Neuronal stem cell (in vitro differentiated cells): ENCODE results near the gene AGBL4.

Experiments
- DNase-seq: peaks from one replicate; pipeline ENCODE4 v3.0.0-alpha.2; 2013; ENCODE audit warnings: low spot score
- H2AFZ ChIP-seq: one replicate; pipeline ENCODE4 v1.6.1; 2013; ENCODE audit warnings: mild to moderate bottlenecking, low read length, inconsistent platforms
- H2AK5ac ChIP-seq: 2 replicates; pipeline ENCODE4 v1.6.1; 2013; ENCODE audit warnings: low read depth, mild to moderate bottlenecking, inconsistent platforms, low read length, moderate library complexity, mixed read lengths
- H2BK120ac ChIP-seq: 2 replicates; pipeline ENCODE4 v1.6.1; 2013; ENCODE audit warnings: low read depth, mild to moderate bottlenecking, inconsistent platforms, low read length, moderate library complexity, mixed read lengths
- H2BK12ac ChIP-seq: one replicate; pipeline ENCODE4 v1.6.1; 2013; ENCODE audit warnings: low read length, inconsistent platforms
- H2BK15ac ChIP-seq: 2 replicates; pipeline ENCODE4 v1.6.1; 2013; ENCODE audit warnings: mild to moderate bottlenecking, low read length, inconsistent platforms, mixed read lengths
- H2BK5ac ChIP-seq: one replicate; pipeline ENCODE4 v1.6.1; 2013; ENCODE audit warnings: inconsistent platforms, mild to moderate bottlenecking, low read length, moderate library complexity
- H3K14ac ChIP-seq: one replicate; pipeline ENCODE4 v1.6.1; 2013; ENCODE audit warnings: low read length, inconsistent platforms
- H3K18ac ChIP-seq: 2 replicates; pipeline ENCODE4 v1.6.1; 2013; ENCODE audit warnings: low read length, inconsistent platforms
- H3K23ac ChIP-seq: 2 replicates; pipeline ENCODE4 v1.6.1; 2013; ENCODE audit warnings: low read depth, mild to moderate bottlenecking, mixed read lengths, low read length, inconsistent platforms; ENCODE audit not compliant: poor library complexity
- H3K27ac ChIP-seq: replicated peaks from 3 replicates; pipeline ENCODE4 v1.5.1; 2013; ENCODE audit warnings: low read length, inconsistent platforms
- H3K27me3 ChIP-seq, 3 experiments: 2 replicates each; pipeline ENCODE4 v1.6.1; 2013; ENCODE audit warnings: low read length in 3 of 3, mild to moderate bottlenecking in 2 of 3, inconsistent platforms in 1 of 3, low read depth in 1 of 3, mixed read lengths in 1 of 3, moderate library complexity in 1 of 3; ENCODE audit not compliant: control insufficient read depth in 3 of 3, insufficient read depth in 3 of 3
- H3K36me3 ChIP-seq, 2 donors: replicated peaks in 1 of 2; 2 replicates each; pipeline ENCODE4 v1.6.1; 2013; ENCODE audit warnings: low read length in 2 of 2; ENCODE audit not compliant: control insufficient read depth in 2 of 2, insufficient read depth in 2 of 2
- H3K4ac ChIP-seq: 2 replicates; pipeline ENCODE4 v1.6.1; 2013; ENCODE audit warnings: inconsistent platforms, mild to moderate bottlenecking, low read length, moderate library complexity
- H3K4me1 ChIP-seq, 2 donors: 1 replicate in 1 of 2; 2 replicates in 1 of 2; pipeline ENCODE4 v1.6.1; 2013; ENCODE audit warnings: low read length in 2 of 2, low read depth in 1 of 2; ENCODE audit not compliant: control insufficient read depth in 2 of 2, insufficient read depth in 1 of 2
- H3K4me2 ChIP-seq: one replicate; pipeline ENCODE4 v1.6.1; 2013; ENCODE audit warnings: mild to moderate bottlenecking, low read length, inconsistent platforms; ENCODE audit not compliant: insufficient read depth, poor library complexity, severe bottlenecking
- H3K4me3 ChIP-seq, 2 donors: 2 replicates each; pipeline ENCODE4 v1.5.1; 2013; ENCODE audit warnings: low read length in 2 of 2, mild to moderate bottlenecking in 2 of 2, inconsistent platforms in 1 of 2, moderate library complexity in 1 of 2
- H3K79me1 ChIP-seq: one replicate; pipeline ENCODE4 v1.6.1; 2013; ENCODE audit warnings: low read depth, mild to moderate bottlenecking, inconsistent platforms, low read length, moderate library complexity
- H3K9ac ChIP-seq: one replicate; pipeline ENCODE4 v1.6.1; 2013; ENCODE audit warnings: mild to moderate bottlenecking, low read depth, low read length, inconsistent platforms; ENCODE audit not compliant: poor library complexity
- H3K9me3 ChIP-seq, 2 donors: replicated peaks in 1 of 2; 2 replicates each; pipeline versions ENCODE3 to v1.6.1; 2013; ENCODE audit warnings: low read length in 2 of 2, mild to moderate bottlenecking in 2 of 2, inconsistent platforms in 1 of 2, low read depth in 1 of 2, mixed read lengths in 1 of 2, moderate library complexity in 1 of 2; ENCODE audit not compliant: control insufficient read depth in 2 of 2, insufficient read depth in 1 of 2
- H4K8ac ChIP-seq: one replicate; pipeline ENCODE4 v1.6.1; 2013; ENCODE audit warnings: low read depth, mild to moderate bottlenecking, inconsistent platforms, low read length, moderate library complexity
- H4K91ac ChIP-seq: one replicate; pipeline ENCODE4 v1.6.1; 2013; ENCODE audit warnings: low read length, low read depth, mild to moderate bottlenecking, inconsistent platforms; ENCODE audit not compliant: poor library complexity
- WGBS, 2 donors: extraction: QIAGEN DNeasy Blood & Tissue Kit; methylation state at CpG; one replicate each; pipeline ENCODE4 v1.1.7; 2013; ENCODE audit warnings: missing lambda C conversion rate in 2 of 2, mixed read lengths in 1 of 2; ENCODE audit not compliant: insufficient read length in 2 of 2, insufficient replicate concordance in 1 of 2; ENCODE audit errors: extremely low coverage in 2 of 2; 5-methylcytosine and 5-hydroxymethylcytosine counted together

Gene AGBL4

GRCh38 chr1:49226758-49227157 is 797.0 kb downstream of the AGBL4 start:
- H3K27me3 ChIP-seq, result no peaks in the 10 kb centered on the region
- H3K36me3 ChIP-seq, result no peaks in the 10 kb centered on the region
- peak overlapping the region; percentile 17 for H2BK12ac ChIP-seq
- no peaks in the 10 kb centered on the region for H3K79me1 ChIP-seq
- no CpG with 5 or more reads among the region's 1 CpG for WGBS, 2 donors
- H2BK120ac ChIP-seq, result no peak overlapping the region
- no peak overlapping the region for H3K9ac ChIP-seq
- H2AFZ ChIP-seq, result no peak overlapping the region
- no peak overlapping the region for H2BK5ac ChIP-seq
- no peaks in the 10 kb centered on the region for H3K9me3 ChIP-seq
- no peak overlapping the region for H3K4ac ChIP-seq
- no peak for DNase-seq
- no peak overlapping the region for H2BK15ac ChIP-seq
- no peak overlapping the region for H4K91ac ChIP-seq
- H3K23ac ChIP-seq, result no peak overlapping the region
- no peak overlapping the region for H3K14ac ChIP-seq
- no peak overlapping the region for H3K4me3 ChIP-seq
- no peak overlapping the region for H3K4me2 ChIP-seq
- no peak overlapping the region for H2AK5ac ChIP-seq
- H3K18ac ChIP-seq, result no peak overlapping the region
- H3K27ac ChIP-seq, result no peak overlapping the region
- no peaks in the 10 kb centered on the region for H3K4me1 ChIP-seq
- H4K8ac ChIP-seq, result no peak overlapping the region

DNA sequence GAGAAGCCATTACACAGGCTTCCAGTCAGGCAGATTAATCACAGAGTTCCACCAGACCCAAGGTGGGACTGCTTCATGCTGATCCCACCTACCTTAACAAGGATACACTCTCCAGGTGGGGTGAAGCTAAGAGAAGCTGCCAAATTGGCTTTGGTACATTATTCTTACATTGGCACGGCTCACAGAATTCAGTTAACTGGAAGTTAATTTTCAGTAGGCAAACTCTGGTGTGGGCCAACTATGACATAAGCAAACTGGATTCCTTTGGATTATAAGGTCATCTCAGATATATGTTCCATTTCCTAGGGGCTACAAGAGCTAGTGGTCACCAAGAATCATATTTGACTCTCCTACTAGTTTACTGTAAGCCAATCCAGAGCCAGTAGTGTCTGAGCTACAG is 798.3 kb downstream of the AGBL4 start:
- no peak overlapping the region for H3K4me3 ChIP-seq
- H3K79me1 ChIP-seq, result no peaks in the 10 kb centered on the region
- no peak for DNase-seq
- H4K8ac ChIP-seq, result no peak overlapping the region
- no peak overlapping the region for H3K14ac ChIP-seq
- no peak overlapping the region for H4K91ac ChIP-seq
- WGBS, 2 donors, result no CpG with 5 or more reads among the region's 1 CpG
- no peak overlapping the region for H2BK120ac ChIP-seq
- H3K23ac ChIP-seq, result no peak overlapping the region
- no peak overlapping the region for H2BK12ac ChIP-seq
- H3K9ac ChIP-seq, result no peak overlapping the region
- no peak overlapping the region for H2AK5ac ChIP-seq
- no peak overlapping the region for H2BK5ac ChIP-seq
- no peak overlapping the region for H3K18ac ChIP-seq
- no peak overlapping the region for H2BK15ac ChIP-seq
- no peaks in the 10 kb centered on the region for H3K4me1 ChIP-seq
- H3K27ac ChIP-seq, result no peak overlapping the region
- H3K36me3 ChIP-seq, result no peaks in the 10 kb centered on the region
- no peak overlapping the region for H3K4ac ChIP-seq
- no peak overlapping the region for H2AFZ ChIP-seq
- H3K4me2 ChIP-seq, result no peak overlapping the region
- H3K27me3 ChIP-seq, result no peaks in the 10 kb centered on the region
- no peaks in the 10 kb centered on the region for H3K9me3 ChIP-seq

- H2BK15ac ChIP-seq, result no peak overlapping the region
- no peak overlapping the region for H3K18ac ChIP-seq
- H3K4ac ChIP-seq, result no peak overlapping the region
- H3K27ac ChIP-seq, result no peak overlapping the region
- H4K91ac ChIP-seq, result no peak overlapping the region
- no peak for DNase-seq
- H2BK5ac ChIP-seq, result no peak overlapping the region
- no peak overlapping the region for H4K8ac ChIP-seq
- no peaks in the 10 kb centered on the region for H3K9me3 ChIP-seq
- H3K79me1 ChIP-seq, result no peaks in the 10 kb centered on the region
- no peak overlapping the region for H3K4me3 ChIP-seq
- H3K4me1 ChIP-seq, result no peaks in the 10 kb centered on the region
- H3K23ac ChIP-seq, result no peak overlapping the region
- no peak overlapping the region for H2BK120ac ChIP-seq
- H2AK5ac ChIP-seq, result no peak overlapping the region
- H3K9ac ChIP-seq, result no peak overlapping the region
- no peaks in the 10 kb centered on the region for H3K36me3 ChIP-seq
- H2BK12ac ChIP-seq, result no peak overlapping the region
- WGBS, 2 donors, result no CpG with 5 or more reads among the region's 4 CpGs
- no peak overlapping the region for H3K14ac ChIP-seq
- no peak overlapping the region for H3K4me2 ChIP-seq
- no peak overlapping the region for H2AFZ ChIP-seq
- no peaks in the 10 kb centered on the region for H3K27me3 ChIP-seq
These were observed 810.5 kb downstream of the AGBL4 start for GRCh38 chr1:49213301-49213700.

GRCh38 chr1:49208712-49209111 is 815.0 kb downstream of the AGBL4 start:
- no peak overlapping the region for H3K14ac ChIP-seq
- H3K36me3 ChIP-seq, result no peaks in the 10 kb centered on the region
- no peak overlapping the region for H3K4me3 ChIP-seq
- no peaks in the 10 kb centered on the region for H3K79me1 ChIP-seq
- H2BK5ac ChIP-seq, result no peak overlapping the region
- WGBS, 2 donors, result no CpG with 5 or more reads among the region's 4 CpGs
- no peak overlapping the region for H3K23ac ChIP-seq
- H3K18ac ChIP-seq, result no peak overlapping the region
- DNase-seq, result no peak
- H2BK15ac ChIP-seq, result no peak overlapping the region
- H4K91ac ChIP-seq, result no peak overlapping the region
- H3K4me1 ChIP-seq, result no peaks in the 10 kb centered on the region
- H4K8ac ChIP-seq, result no peak overlapping the region
- H3K4me2 ChIP-seq, result no peak overlapping the region
- no peak overlapping the region for H2BK12ac ChIP-seq
- no peak overlapping the region for H3K27ac ChIP-seq
- H3K9ac ChIP-seq, result no peak overlapping the region
- no peak overlapping the region for H3K4ac ChIP-seq
- no peak overlapping the region for H2AK5ac ChIP-seq
- H2BK120ac ChIP-seq, result no peak overlapping the region
- no peaks in the 10 kb centered on the region for H3K9me3 ChIP-seq
- no peak overlapping the region for H2AFZ ChIP-seq
- no peaks in the 10 kb centered on the region for H3K27me3 ChIP-seq
